HG02571 (cell line): ENCODE data around the gene GPRC5A.

Experiments used
- ATAC-seq: cut with Tn5 transposase; IDR thresholded peaks from one replicate; pipeline ENCODE4 v1.9.1; 2021; ENCODE audit warnings: mild to moderate bottlenecking, moderate library complexity; ENCODE audit not compliant: unreplicated experiment

The GPRC5A gene

GRCh38 chr12:12908711-12909110 lies 17.3 kb downstream of the GPRC5A start:
- no peak for ATAC-seq

- no peak for ATAC-seq
Measured at GRCh38 chr12:12909228-12909994, 18.0 kb downstream of the GPRC5A start.

- ATAC-seq, result no peak
Measured at GRCh38 chr12:12909995-12910420, 18.6 kb downstream of the GPRC5A start.

- ATAC-seq, result no peak
Measured at GRCh38 chr12:12912711-12913110, 21.3 kb downstream of the GPRC5A start.

- ATAC-seq, result no peak
Measured at GRCh38 chr12:12915656-12916055, 24.3 kb downstream of the GPRC5A start.

GRCh38 chr12:12916135-12916944 lies 25.0 kb downstream of the GPRC5A start:
- ATAC-seq, result peak; percentile 88

GRCh38 chr12:12917517-12917916 lies 26.2 kb downstream of the GPRC5A start:
- ATAC-seq, result no peak

GRCh38 chr12:12918781-12919389 lies 27.5 kb downstream of the GPRC5A start:
- no peak for ATAC-seq

GRCh38 chr12:12919666-12920435 lies 28.5 kb downstream of the GPRC5A start:
- ATAC-seq, result no peak

GRCh38 chr12:12922191-12922616 lies 30.8 kb downstream of the GPRC5A start:
- no peak for ATAC-seq

- ATAC-seq, result no peak
Measured at GRCh38 chr12:12922978-12923377, 31.6 kb downstream of the GPRC5A start.

GRCh38 chr12:12924169-12924568 lies 32.8 kb downstream of the GPRC5A start:
- no peak for ATAC-seq

- ATAC-seq, result no peak
Measured at GRCh38 chr12:12925388-12925787, 34.0 kb downstream of the GPRC5A start.

GRCh38 chr12:12926571-12927071 lies 35.3 kb downstream of the GPRC5A start:
- no peak for ATAC-seq

GRCh38 chr12:12927211-12928079 lies 36.1 kb downstream of the GPRC5A start:
- no peak for ATAC-seq

- no peak for ATAC-seq
Measured at GRCh38 chr12:12929696-12930095, 38.3 kb downstream of the GPRC5A start.

GRCh38 chr12:12930633-12931219 lies 39.4 kb downstream of the GPRC5A start:
- no peak for ATAC-seq

- no peak for ATAC-seq
Measured at GRCh38 chr12:12933742-12934141, 42.4 kb downstream of the GPRC5A start.

GRCh38 chr12:12934556-12934955 lies 43.2 kb downstream of the GPRC5A start:
- ATAC-seq, result no peak
